Measurements from ENCODE around the gene SUSD1.

DNA sequence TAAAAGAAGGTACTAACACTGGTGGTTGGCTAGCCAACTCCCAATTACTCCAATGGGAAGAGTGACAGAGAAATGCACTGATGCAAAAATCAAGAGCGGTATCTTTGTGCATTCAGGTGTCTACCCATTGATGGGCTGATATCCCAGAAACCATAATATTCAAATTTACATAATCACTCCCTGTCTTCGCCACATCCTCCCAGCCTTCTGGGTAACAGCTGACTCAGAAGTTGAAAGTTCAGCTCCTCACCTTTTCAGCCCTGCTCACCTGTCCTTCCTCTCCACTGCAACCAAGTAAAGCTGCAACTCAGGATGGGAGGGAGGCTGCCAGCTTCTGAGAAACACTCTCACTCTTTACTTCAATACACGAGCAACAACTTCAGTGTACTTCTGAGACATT is 6.9 kb downstream of the SUSD1 start:
- TF ChIP-seq, protein P1, sequence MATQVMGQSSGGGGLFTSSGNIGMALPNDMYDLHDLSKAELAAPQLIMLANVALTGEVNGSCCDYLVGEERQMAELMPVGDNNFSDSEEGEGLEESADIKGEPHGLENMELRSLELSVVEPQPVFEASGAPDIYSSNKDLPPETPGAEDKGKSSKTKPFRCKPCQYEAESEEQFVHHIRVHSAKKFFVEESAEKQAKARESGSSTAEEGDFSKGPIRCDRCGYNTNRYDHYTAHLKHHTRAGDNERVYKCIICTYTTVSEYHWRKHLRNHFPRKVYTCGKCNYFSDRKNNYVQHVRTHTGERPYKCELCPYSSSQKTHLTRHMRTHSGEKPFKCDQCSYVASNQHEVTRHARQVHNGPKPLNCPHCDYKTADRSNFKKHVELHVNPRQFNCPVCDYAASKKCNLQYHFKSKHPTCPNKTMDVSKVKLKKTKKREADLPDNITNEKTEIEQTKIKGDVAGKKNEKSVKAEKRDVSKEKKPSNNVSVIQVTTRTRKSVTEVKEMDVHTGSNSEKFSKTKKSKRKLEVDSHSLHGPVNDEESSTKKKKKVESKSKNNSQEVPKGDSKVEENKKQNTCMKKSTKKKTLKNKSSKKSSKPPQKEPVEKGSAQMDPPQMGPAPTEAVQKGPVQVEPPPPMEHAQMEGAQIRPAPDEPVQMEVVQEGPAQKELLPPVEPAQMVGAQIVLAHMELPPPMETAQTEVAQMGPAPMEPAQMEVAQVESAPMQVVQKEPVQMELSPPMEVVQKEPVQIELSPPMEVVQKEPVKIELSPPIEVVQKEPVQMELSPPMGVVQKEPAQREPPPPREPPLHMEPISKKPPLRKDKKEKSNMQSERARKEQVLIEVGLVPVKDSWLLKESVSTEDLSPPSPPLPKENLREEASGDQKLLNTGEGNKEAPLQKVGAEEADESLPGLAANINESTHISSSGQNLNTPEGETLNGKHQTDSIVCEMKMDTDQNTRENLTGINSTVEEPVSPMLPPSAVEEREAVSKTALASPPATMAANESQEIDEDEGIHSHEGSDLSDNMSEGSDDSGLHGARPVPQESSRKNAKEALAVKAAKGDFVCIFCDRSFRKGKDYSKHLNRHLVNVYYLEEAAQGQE (IDR thresholded peaks at IDR 0.05), result no peak
- TF ChIP-seq, protein P2, sequence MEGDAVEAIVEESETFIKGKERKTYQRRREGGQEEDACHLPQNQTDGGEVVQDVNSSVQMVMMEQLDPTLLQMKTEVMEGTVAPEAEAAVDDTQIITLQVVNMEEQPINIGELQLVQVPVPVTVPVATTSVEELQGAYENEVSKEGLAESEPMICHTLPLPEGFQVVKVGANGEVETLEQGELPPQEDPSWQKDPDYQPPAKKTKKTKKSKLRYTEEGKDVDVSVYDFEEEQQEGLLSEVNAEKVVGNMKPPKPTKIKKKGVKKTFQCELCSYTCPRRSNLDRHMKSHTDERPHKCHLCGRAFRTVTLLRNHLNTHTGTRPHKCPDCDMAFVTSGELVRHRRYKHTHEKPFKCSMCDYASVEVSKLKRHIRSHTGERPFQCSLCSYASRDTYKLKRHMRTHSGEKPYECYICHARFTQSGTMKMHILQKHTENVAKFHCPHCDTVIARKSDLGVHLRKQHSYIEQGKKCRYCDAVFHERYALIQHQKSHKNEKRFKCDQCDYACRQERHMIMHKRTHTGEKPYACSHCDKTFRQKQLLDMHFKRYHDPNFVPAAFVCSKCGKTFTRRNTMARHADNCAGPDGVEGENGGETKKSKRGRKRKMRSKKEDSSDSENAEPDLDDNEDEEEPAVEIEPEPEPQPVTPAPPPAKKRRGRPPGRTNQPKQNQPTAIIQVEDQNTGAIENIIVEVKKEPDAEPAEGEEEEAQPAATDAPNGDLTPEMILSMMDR (IDR thresholded peaks at IDR 0.05; ENCODE audit: low read depth, low read length, missing input control), result no peak
- TF ChIP-seq RAD21 (IDR thresholded peaks at IDR 0.05), result no peak
- no peak for TF ChIP-seq GABPA (IDR thresholded peaks at IDR 0.05 in 1 of 2, conservative IDR thresholded peaks at IDR 0.05 in 1 of 2)
- TF ChIP-seq, protein P3, sequence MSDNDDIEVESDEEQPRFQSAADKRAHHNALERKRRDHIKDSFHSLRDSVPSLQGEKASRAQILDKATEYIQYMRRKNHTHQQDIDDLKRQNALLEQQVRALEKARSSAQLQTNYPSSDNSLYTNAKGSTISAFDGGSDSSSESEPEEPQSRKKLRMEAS (IDR thresholded peaks at IDR 0.05), result no peak

Data from liver (tissue), 3 donors.